Testis (tissue), 2 donors: Measurements from ENCODE around the gene AARSD1.

Experiments used
- CTCF ChIP-seq, 3 experiments: fragments of 450-650 bp in 2 of 3; fragments of 200-600 bp in 1 of 3; sonication (generic) in 1 of 3; IDR thresholded peaks; one replicate each; pipeline ENCODE4 v1.5.1; 2016 to 2019; ENCODE audit warnings: antibody characterized with exemption in 3 of 3, mild to moderate bottlenecking in 2 of 3, moderate library complexity in 1 of 3
- POLR2A ChIP-seq: fragments of 450-650 bp; IDR thresholded peaks from one replicate; pipeline ENCODE4 v1.6.1; 2017; ENCODE audit warnings: antibody characterized with exemption, mild to moderate bottlenecking, moderate library complexity

- TF ChIP-seq POLR2A (peak; percentile 55), CTCF (IDR thresholded peaks at IDR 0.05) (peak; percentile 91 to 99 (median 92))
Observed at GRCh38 chr17:42997984-42998938, 34.0 kb upstream of the AARSD1 start, which contains the start of gene RPL27.
